Hepatocyte (in vitro differentiated cells): ENCODE results near the gene ADAM10. TPM values are rescaled to one million over a fixed set of nuclear protein-coding genes. Genes with fewer than 3 reads are reported as not detected.

Experiments
- DNase-seq: peaks from one replicate; pipeline ENCODE4 v3.0.0-alpha.2; 2016; ENCODE audit warnings: low spot score
- H2AFZ ChIP-seq: fragments of 200-600 bp; sonication (generic); 2 replicates; pipeline ENCODE4 v1.6.0; 2016; ENCODE audit warnings: antibody characterized with exemption, mild to moderate bottlenecking
- H3K27ac ChIP-seq: fragments of 200-600 bp; sonication (generic); 2 replicates; pipeline ENCODE4 v1.5.1; 2016; ENCODE audit warnings: mild to moderate bottlenecking
- H3K27me3 ChIP-seq: fragments of 200-600 bp; sonication (generic); 2 replicates; pipeline ENCODE4 v1.6.1; 2016
- H3K36me3 ChIP-seq: fragments of 200-600 bp; sonication (generic); replicated peaks from 2 replicates; pipeline ENCODE4 v1.5.1; 2016; ENCODE audit warnings: low read depth; ENCODE audit not compliant: insufficient read depth
- H3K4me1 ChIP-seq: fragments of 200-600 bp; sonication (generic); 2 replicates; pipeline ENCODE4 v1.5.1; 2016; ENCODE audit warnings: mild to moderate bottlenecking, moderate library complexity; ENCODE audit not compliant: insufficient read depth
- H3K4me2 ChIP-seq: fragments of 200-600 bp; sonication (generic); 2 replicates; pipeline ENCODE4 v1.6.0; 2016
- H3K4me3 ChIP-seq: fragments of 200-600 bp; sonication (generic); 2 replicates; pipeline ENCODE4 v1.5.1; 2016; ENCODE audit warnings: mild to moderate bottlenecking
- H3K79me2 ChIP-seq: fragments of 200-600 bp; sonication (generic); 2 replicates; pipeline ENCODE4 v1.6.0; 2017; ENCODE audit warnings: mild to moderate bottlenecking
- H3K9me2 ChIP-seq: fragments of 200-600 bp; sonication (generic); replicated peaks from 2 replicates; pipeline ENCODE4 v1.6.0; 2017; ENCODE audit warnings: mild to moderate bottlenecking; ENCODE audit not compliant: insufficient read depth
- H3K9me3 ChIP-seq: fragments of 200-600 bp; sonication (generic); 2 replicates; pipeline ENCODE4 v1.5.1; 2016; ENCODE audit warnings: low read depth, mild to moderate bottlenecking
- H4K20me1 ChIP-seq: fragments of 200-600 bp; sonication (generic); 2 replicates; pipeline ENCODE4 v1.6.0; 2016; ENCODE audit warnings: mild to moderate bottlenecking; ENCODE audit not compliant: insufficient read depth, poor library complexity, severe bottlenecking
- CTCF ChIP-seq: fragments of 200-600 bp; sonication (generic); IDR thresholded peaks from 2 replicates; pipeline ENCODE4 v1.5.1; 2016; ENCODE audit warnings: antibody characterized with exemption, mild to moderate bottlenecking; ENCODE audit not compliant: poor library complexity
- EZH2 ChIP-seq: fragments of 200-600 bp; sonication (generic); IDR thresholded peaks from 2 replicates; pipeline ENCODE4 v1.6.1; 2016; ENCODE audit warnings: antibody characterized with exemption, mild to moderate bottlenecking, borderline replicate concordance
- EZH2phosphoT487 ChIP-seq: fragments of 200-600 bp; sonication (generic); IDR thresholded peaks from one replicate; pipeline ENCODE4 v1.6.1; 2018; ENCODE audit warnings: antibody characterized with exemption, mild to moderate bottlenecking, low read depth, moderate library complexity; ENCODE audit not compliant: unreplicated experiment, severe bottlenecking
- WGBS: methylation state at CpG from one replicate; pipeline ENCODE4 v1.1.6; 2016; ENCODE audit warnings: low lambda C conversion rate; ENCODE audit errors: missing lambda C conversion rate; 5-methylcytosine and 5-hydroxymethylcytosine counted together
- polyA plus RNA-seq: library from polyadenylated mRNA; unstranded; fragments of >200 nt; fragmentation: Nextera tagmentation; extraction: Ambion mirVana; gene quantifications from 2 replicates; pipeline ENCODE4 v1.2.1, GENCODE V29; 2016
- total RNA-seq: library from RNA; depleted of rRNA; stranded (reverse); fragments of >200 nt; gene quantifications from 2 replicates; pipeline ENCODE4 v1.2.3, GENCODE V29; 2014

Gene ADAM10
- total and polyA plus RNA-seq, 2 experiments from 2014 or later, result 112 to 163 TPM

DNA sequence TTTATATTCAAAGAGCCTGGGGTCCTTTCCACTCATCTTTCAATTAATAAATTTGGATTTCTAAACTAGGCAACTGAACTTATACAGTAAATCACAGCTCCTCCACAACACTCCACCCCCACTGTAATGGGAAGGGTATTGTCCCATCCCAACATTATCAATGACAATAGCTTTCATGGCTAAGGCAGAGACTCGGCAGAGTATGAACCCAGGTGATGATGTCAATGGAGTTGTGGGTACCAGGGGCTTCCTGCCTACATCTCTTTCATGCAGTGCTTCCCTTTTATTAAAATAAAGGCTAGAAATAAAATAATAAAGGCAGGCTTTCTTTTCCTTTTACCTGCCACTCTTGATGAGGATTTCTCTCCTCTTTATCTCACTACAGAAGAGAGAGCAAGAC is 109.5 kb downstream of the ADAM10 start:
- Histone ChIP-seq H3K9me2 (no peaks in the 10 kb centered on the region), H3K36me3 (peaks cover 3% of the 10 kb centered on the region), H3K4me1 (no peaks in the 10 kb centered on the region), H3K4me3 (no peak overlapping the region), H2AFZ (no peak overlapping the region), H3K27ac (no peak overlapping the region), H3K9me3 (no peaks in the 10 kb centered on the region), H4K20me1 (no peaks in the 10 kb centered on the region), H3K4me2 (no peak overlapping the region), H3K27me3 (no peaks in the 10 kb centered on the region), H3K79me2 (peaks cover 4% of the 10 kb centered on the region)
- no peak for DNase-seq
- 93% methylated on average over 1 of the region's 1 CpG for WGBS
- TF ChIP-seq CTCF (no peak), EZH2phosphoT487 (no peak), EZH2 (no peak)

DNA sequence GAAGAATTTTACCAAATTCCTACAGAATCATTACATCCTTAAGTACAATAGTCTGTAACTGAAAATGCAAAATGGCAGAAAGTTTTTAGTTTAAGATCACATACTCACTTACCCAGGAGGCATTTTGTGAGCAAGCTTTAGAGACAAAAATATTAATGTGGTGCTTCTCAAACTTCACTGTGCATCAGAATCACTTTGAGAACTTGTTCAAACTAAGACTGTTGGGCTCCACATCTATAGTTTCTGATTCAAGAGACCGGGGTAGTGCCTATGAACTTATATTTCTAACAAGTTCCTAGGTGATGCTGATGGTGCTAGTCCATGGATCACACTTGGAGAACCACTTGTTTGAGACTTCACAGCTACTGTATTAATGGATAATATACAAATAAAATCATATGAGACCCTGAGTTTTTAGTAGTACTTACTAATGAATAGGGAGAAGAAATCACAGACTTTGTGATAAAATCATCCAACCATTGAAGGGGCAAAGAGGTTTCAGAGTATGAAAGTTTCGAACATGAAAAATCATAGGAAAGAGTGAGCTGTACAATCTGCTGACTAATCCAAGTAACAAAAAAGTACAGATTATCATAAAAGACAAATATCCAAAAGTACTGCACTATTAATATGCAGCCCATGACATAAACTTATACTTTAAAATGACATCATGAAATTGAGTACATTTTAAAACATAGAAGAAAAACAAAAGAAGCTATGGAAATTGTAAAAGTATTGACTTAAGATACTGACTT is 110.3 kb downstream of the ADAM10 start:
- no peaks in the 10 kb centered on the region for H3K4me1 ChIP-seq
- peaks cover 4% of the 10 kb centered on the region for H3K79me2 ChIP-seq
- H3K27me3 ChIP-seq, result no peaks in the 10 kb centered on the region
- H3K36me3 ChIP-seq, result peaks cover 3% of the 10 kb centered on the region
- no peak overlapping the region for H2AFZ ChIP-seq
- H3K4me3 ChIP-seq, result no peak overlapping the region
- no peaks in the 10 kb centered on the region for H4K20me1 ChIP-seq
- no peaks in the 10 kb centered on the region for H3K9me2 ChIP-seq
- no peak overlapping the region for H3K4me2 ChIP-seq
- H3K9me3 ChIP-seq, result no peaks in the 10 kb centered on the region
- TF ChIP-seq CTCF (no peak), EZH2phosphoT487 (no peak), EZH2 (no peak)
- no peak overlapping the region for H3K27ac ChIP-seq
- 98% methylated on average over 2 of the region's 2 CpGs for whole genome bisulfite sequencing
- DNase-seq, result no peak

GRCh38 chr15:58632789-58633188 is 116.7 kb downstream of the ADAM10 start:
- H3K4me3 ChIP-seq, result no peak overlapping the region
- no peaks in the 10 kb centered on the region for H3K9me2 ChIP-seq
- WGBS, result 99% methylated on average over 2 of the region's 2 CpGs
- DNase-seq, result no peak
- no peaks in the 10 kb centered on the region for H3K79me2 ChIP-seq
- no peaks in the 10 kb centered on the region for H4K20me1 ChIP-seq
- TF ChIP-seq EZH2 (no peak), EZH2phosphoT487 (no peak), CTCF (no peak)
- no peaks in the 10 kb centered on the region for H3K9me3 ChIP-seq
- peaks cover 7% of the 10 kb centered on the region for H3K4me1 ChIP-seq
- no peaks in the 10 kb centered on the region for H3K36me3 ChIP-seq
- no peaks in the 10 kb centered on the region for H3K27me3 ChIP-seq
- H3K4me2 ChIP-seq, result no peak overlapping the region
- no peak overlapping the region for H3K27ac ChIP-seq
- no peak overlapping the region for H2AFZ ChIP-seq

- Histone ChIP-seq H3K9me3 (no peaks in the 10 kb centered on the region), H3K9me2 (no peaks in the 10 kb centered on the region), H4K20me1 (no peaks in the 10 kb centered on the region), H3K27ac (no peak overlapping the region), H3K4me3 (no peak overlapping the region), H3K27me3 (no peaks in the 10 kb centered on the region), H3K79me2 (peaks cover 1% of the 10 kb centered on the region), H3K4me2 (no peak overlapping the region), H3K36me3 (no peaks in the 10 kb centered on the region), H3K4me1 (peaks cover 13% of the 10 kb centered on the region), H2AFZ (no peak overlapping the region)
- WGBS, result 100% methylated on average over 2 of the region's 2 CpGs
- TF ChIP-seq EZH2phosphoT487 (no peak), CTCF (no peak), EZH2 (no peak)
- no peak for DNase-seq
Observed at GRCh38 chr15:58631319-58631718, 118.2 kb downstream of the ADAM10 start.
